ENCODE measurements around the gene LARGE2. TPM values are rescaled to one million over a fixed set of nuclear protein-coding genes. Genes with fewer than 3 reads are reported as not detected.
A peak's percentile ranks its signal among the peaks of the same experiment; 100 is the strongest.

Gene LARGE2
- total RNA-seq, 2 donors from 2014 or later = 12.2 to 14.5 TPM

GRCh38 chr11:45959851-45960250 lies 37.4 kb downstream of the LARGE2 start:
- no peaks in the 10 kb centered on the region for H3K36me3 ChIP-seq (replicated peaks in 1 of 2; ENCODE audit: insufficient read depth in 1 of 2, low read depth in 2 of 2)
- 91 to 100% methylated on average over 1 of the region's 1 CpG for WGBS, 2 donors
- intact Hi-C loops (cut with DNase I) = no loop called here
- H3K27me3 ChIP-seq = no peaks in the 10 kb centered on the region
- no peaks in the 10 kb centered on the region for H3K4me1 ChIP-seq
- H3K9me3 ChIP-seq = no peaks in the 10 kb centered on the region
- no peak for ATAC-seq
- TF ChIP-seq, protein P1, sequence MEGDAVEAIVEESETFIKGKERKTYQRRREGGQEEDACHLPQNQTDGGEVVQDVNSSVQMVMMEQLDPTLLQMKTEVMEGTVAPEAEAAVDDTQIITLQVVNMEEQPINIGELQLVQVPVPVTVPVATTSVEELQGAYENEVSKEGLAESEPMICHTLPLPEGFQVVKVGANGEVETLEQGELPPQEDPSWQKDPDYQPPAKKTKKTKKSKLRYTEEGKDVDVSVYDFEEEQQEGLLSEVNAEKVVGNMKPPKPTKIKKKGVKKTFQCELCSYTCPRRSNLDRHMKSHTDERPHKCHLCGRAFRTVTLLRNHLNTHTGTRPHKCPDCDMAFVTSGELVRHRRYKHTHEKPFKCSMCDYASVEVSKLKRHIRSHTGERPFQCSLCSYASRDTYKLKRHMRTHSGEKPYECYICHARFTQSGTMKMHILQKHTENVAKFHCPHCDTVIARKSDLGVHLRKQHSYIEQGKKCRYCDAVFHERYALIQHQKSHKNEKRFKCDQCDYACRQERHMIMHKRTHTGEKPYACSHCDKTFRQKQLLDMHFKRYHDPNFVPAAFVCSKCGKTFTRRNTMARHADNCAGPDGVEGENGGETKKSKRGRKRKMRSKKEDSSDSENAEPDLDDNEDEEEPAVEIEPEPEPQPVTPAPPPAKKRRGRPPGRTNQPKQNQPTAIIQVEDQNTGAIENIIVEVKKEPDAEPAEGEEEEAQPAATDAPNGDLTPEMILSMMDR (IDR thresholded peaks at IDR 0.05) = no peak
- TF ChIP-seq POLR2A (IDR thresholded peaks at IDR 0.05) = no peak
- no peak for DNase-seq
- H3K4me3 ChIP-seq = no peak overlapping the region
- H3K27ac ChIP-seq = no peak overlapping the region

DNA sequence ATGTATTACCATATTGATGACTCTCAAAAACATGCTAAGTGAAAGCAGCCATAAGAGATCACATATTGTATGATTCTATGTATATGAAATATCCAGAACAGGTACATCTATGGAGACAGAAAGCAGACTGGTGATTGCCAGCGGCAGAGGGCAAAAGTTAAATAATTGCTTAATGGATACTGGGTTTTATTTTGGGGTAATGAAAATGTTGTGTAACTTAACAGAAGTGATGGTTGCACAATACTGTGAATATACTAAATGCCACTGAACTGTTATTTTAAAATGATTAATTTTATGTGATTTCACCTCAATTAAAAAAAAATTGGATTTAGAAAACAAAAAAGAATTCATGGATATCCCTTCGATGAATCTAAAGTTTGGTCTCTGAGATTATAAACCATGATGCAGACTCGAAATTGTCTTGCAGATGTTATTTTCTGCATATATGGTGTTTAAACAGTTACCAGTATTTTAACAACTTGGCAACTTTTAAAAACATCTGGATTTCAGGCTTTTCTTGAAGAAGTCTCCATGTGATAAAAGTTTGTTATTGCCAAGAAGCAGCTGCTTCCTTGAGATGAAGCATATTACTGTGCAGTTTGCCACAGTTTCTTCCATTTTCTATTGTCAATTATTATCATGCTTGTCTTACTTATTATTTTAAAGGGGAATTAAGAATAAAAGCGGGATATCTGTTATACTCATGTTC lies 38.1 kb downstream of the LARGE2 start:
- Histone ChIP-seq H3K36me3 (replicated peaks in 1 of 2; ENCODE audit: insufficient read depth in 1 of 2, low read depth in 2 of 2) (peaks cover 0 to 2% of the 10 kb centered on the region in 2 donors), H3K27ac (no peak overlapping the region), H3K27me3 (no peaks in the 10 kb centered on the region), H3K9me3 (no peaks in the 10 kb centered on the region), H3K4me1 (no peaks in the 10 kb centered on the region), H3K4me3 (no peak overlapping the region)
- 72 to 80% methylated on average over 4 of the region's 4 CpGs for WGBS, 2 donors
- intact Hi-C loops (cut with DNase I) = no loop called here
- TF ChIP-seq POLR2A (IDR thresholded peaks at IDR 0.05) = no peak
- TF ChIP-seq, protein P1 (IDR thresholded peaks at IDR 0.05) = no peak
- ATAC-seq (no peak), DNase-seq (no peak)

GRCh38 chr11:45961751-45962240 lies 39.3 kb downstream of the LARGE2 start:
- no peak for DNase-seq
- intact Hi-C loops (cut with DNase I) = no loop called here
- WGBS, 2 donors = 65 to 73% methylated on average over 7 of the region's 7 CpGs
- Histone ChIP-seq H3K36me3 (replicated peaks in 1 of 2; ENCODE audit: insufficient read depth in 1 of 2, low read depth in 2 of 2) (peaks cover 0 to 2% of the 10 kb centered on the region in 2 donors), H3K4me3 (no peak overlapping the region), H3K27me3 (no peaks in the 10 kb centered on the region), H3K4me1 (no peaks in the 10 kb centered on the region), H3K27ac (no peak overlapping the region), H3K9me3 (no peaks in the 10 kb centered on the region)
- ATAC-seq = no peak
- TF ChIP-seq, protein P1 (IDR thresholded peaks at IDR 0.05) = no peak
- no peak for TF ChIP-seq POLR2A (IDR thresholded peaks at IDR 0.05)

DNA sequence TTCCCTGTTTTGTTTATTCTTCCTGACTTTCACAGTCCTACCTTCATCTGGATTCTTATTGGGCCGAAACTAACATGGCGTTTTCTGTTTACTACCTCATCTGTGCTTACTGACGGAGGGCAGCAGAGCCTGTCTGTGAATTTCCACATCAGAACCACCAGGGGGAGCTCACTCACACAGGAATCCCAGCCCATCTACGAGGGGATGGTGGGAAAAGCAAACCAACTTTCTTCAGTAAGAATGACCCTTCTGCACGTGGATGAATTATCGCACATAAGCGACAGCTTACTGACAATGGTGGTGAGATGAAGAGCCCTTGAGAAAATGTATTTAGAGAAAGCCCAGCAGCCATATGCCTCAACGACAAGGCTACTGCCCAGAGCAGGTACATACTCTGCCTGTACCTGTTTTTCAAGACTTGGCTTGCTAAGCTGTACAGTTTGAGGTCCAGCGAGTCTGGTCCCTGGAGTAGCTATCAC lies 42.5 kb downstream of the LARGE2 start:
- peak; percentile 54 to 68 (median 66) for DNase-seq
- intact Hi-C loops (cut with DNase I) = no loop called here
- H3K27ac ChIP-seq = peak overlapping the region in 1 of 4 donors; percentile 31

More for the DNA sequence above, 42.5 kb downstream of the LARGE2 start:
- Histone ChIP-seq H3K36me3 (replicated peaks in 1 of 2; ENCODE audit: insufficient read depth in 1 of 2, low read depth in 2 of 2) (peaks cover 0 to 11% of the 10 kb centered on the region in 2 donors), H3K4me1 (no peaks in the 10 kb centered on the region), H3K27me3 (no peaks in the 10 kb centered on the region), H3K4me3 (no peak overlapping the region), H3K9me3 (no peaks in the 10 kb centered on the region)
- no peak for TF ChIP-seq POLR2A (IDR thresholded peaks at IDR 0.05)
- TF ChIP-seq, protein P1 (IDR thresholded peaks at IDR 0.05) = peak; percentile 77 to 91 (median 86)
- peak; percentile 96 for ATAC-seq
- 9 to 11% methylated on average over 9 of the region's 9 CpGs for WGBS, 2 donors
